Mammary epithelial cell (primary cell): ENCODE results near the gene CWC27.

Source experiments
- CTCF ChIP-seq, 2 donors: IDR thresholded peaks in 1 of 2; conservative IDR thresholded peaks in 1 of 2; 2 replicates each; pipeline ENCODE4 v1.5.1; 2011 to 2012; ENCODE audit warnings: inconsistent platforms in 2 of 2, low read length in 2 of 2, mild to moderate bottlenecking in 2 of 2, control low read depth in 1 of 2, low read depth in 1 of 2; ENCODE audit not compliant: insufficient read depth in 1 of 2; ENCODE audit errors: extremely low read depth in 1 of 2
- EZH2 ChIP-seq: IDR thresholded peaks from 2 replicates; pipeline ENCODE4 v1.6.1; 2012; ENCODE audit warnings: low read length, inconsistent platforms, borderline replicate concordance

GRCh38 chr5:64977779-64978178, 209.0 kb downstream of the CWC27 start:
- TF ChIP-seq EZH2 (no peak), CTCF (conservative IDR thresholded peaks at IDR 0.05 in 1 of 2, IDR thresholded peaks at IDR 0.05 in 1 of 2; ENCODE audit: extremely low read depth in 1 of 2, insufficient read depth in 1 of 2, low read depth in 1 of 2, low read length in 2 of 2) (no peak)
